Testis (tissue), 5 donors: Measurements from ENCODE around the gene GRAP. TPM values are rescaled to one million over a fixed set of nuclear protein-coding genes. Genes with fewer than 3 reads are reported as not detected.
"Not testable (repeated sequence)": the region's sequence is repeated elsewhere in the genome, so short reads cannot be mapped to it uniquely, and the experiment has no call there.

ENCODE experiments used
- DNase-seq: peaks from one replicate; pipeline ENCODE4 v3.0.0-alpha.2; 2019
- H3K27ac ChIP-seq, 2 donors: fragments of 200-600 bp; sonication (generic); one replicate each; pipeline ENCODE4 v1.5.1; 2019
- H3K27me3 ChIP-seq: fragments of 200-600 bp; sonication (generic); one replicate; pipeline ENCODE4 v1.5.1; 2019
- H3K36me3 ChIP-seq: fragments of 200-600 bp; sonication (generic); one replicate; pipeline ENCODE4 v1.5.1; 2017; ENCODE audit warnings: low read depth; ENCODE audit errors: missing control alignments
- H3K4me1 ChIP-seq: fragments of 200-600 bp; sonication (generic); one replicate; pipeline ENCODE4 v1.5.1; 2019
- H3K4me3 ChIP-seq, 2 donors: fragments of 200-600 bp; sonication (generic); one replicate each; pipeline ENCODE4 v1.5.1; 2017 to 2019
- H3K9me3 ChIP-seq: fragments of 200-600 bp; sonication (generic); one replicate; pipeline ENCODE4 v1.5.1; 2017
- WGBS, 2 donors: methylation state at CpG; one replicate each; pipeline ENCODE4 v1.1.5; 2018; 5-methylcytosine and 5-hydroxymethylcytosine counted together
- intact Hi-C: fragments of 100-400 bp; cut with DNase I; formaldehyde crosslinking; loops from one replicate; pipeline ENCODE4 v1.15.1; 2023; ENCODE audit warnings: low total_unique reads
- long read RNA-seq, 2 donors: transcript quantifications; one replicate each; lab custom pipeline, GENCODE V29; 2026
- polyA plus RNA-seq: library from polyadenylated mRNA; stranded (reverse); fragments of 350-450 nt; fragmentation: Illumina TruSeq; extraction: RNeasy Lipid Tissue Mini Kit (QIAGEN cat#74804); gene quantifications from one replicate; pipeline ENCODE4 v1.2.3, GENCODE V29; 2014; ENCODE audit warnings: low read depth, low replicate concordance; ENCODE audit not compliant: insufficient read depth
- total RNA-seq, 2 donors: library from RNA; depleted of rRNA; stranded (reverse); fragments of >200 nt; gene quantifications; one replicate each; pipeline ENCODE4 v1.2.3, GENCODE V29; 2016

Gene GRAP
- total RNA-seq (1 to 10 TPM; 5.3 to 7.2 TPM), polyA plus RNA-seq (13.2 TPM)
- long read RNA-seq, donor 1, partial matches to known transcripts = 0 of 3 reads
- long read RNA-seq, donor 1, other reads (novel, unspliced or antisense) = 0 of 3 reads
- long read RNA-seq, donor 2, partial matches to known transcripts = 0 of 1 reads
- long read RNA-seq, donor 2, other reads (novel, unspliced or antisense) = 0 of 1 reads

GRCh38 chr17:19046782-19047375 lies at the start of gene GRAP:
Gene GRAP, minus strand, starts transcription at chr17:19046957. Its CDS starts 31 bp downstream, at chr17:19046926.
- DNase-seq, intact Hi-C loops, H3K4me1 ChIP-seq, H3K27ac ChIP-seq, H3K9me3 ChIP-seq, H3K27me3 ChIP-seq, H3K36me3 ChIP-seq, H3K4me3 ChIP-seq: not testable (repeated sequence)
- whole genome bisulfite sequencing, 2 donors = no CpG with 5 or more reads among the region's 12 CpGs

- H3K4me1 ChIP-seq, H3K27ac ChIP-seq, H3K27me3 ChIP-seq, H3K4me3 ChIP-seq, H3K9me3 ChIP-seq, H3K36me3 ChIP-seq, intact Hi-C loops: not testable (repeated sequence)
- 93% methylated on average over 7 of the region's 15 CpGs; no CpG with 5 or more reads in 1 of the 2 donors for WGBS, 2 donors
- DNase-seq = peak; percentile 11
These were observed 47.1 kb upstream of the GRAP start for GRCh38 chr17:19093684-19094438.

GRCh38 chr17:19092737-19093683 lies 46.3 kb upstream of the GRAP start:
- H3K36me3 ChIP-seq, H3K27me3 ChIP-seq, intact Hi-C loops, H3K4me1 ChIP-seq, H3K9me3 ChIP-seq, H3K27ac ChIP-seq, H3K4me3 ChIP-seq: not testable (repeated sequence)
- DNase-seq = peak; percentile 25
- 70% methylated on average over 13 of the region's 15 CpGs; no CpG with 5 or more reads in 1 of the 2 donors for WGBS, 2 donors

DNA sequence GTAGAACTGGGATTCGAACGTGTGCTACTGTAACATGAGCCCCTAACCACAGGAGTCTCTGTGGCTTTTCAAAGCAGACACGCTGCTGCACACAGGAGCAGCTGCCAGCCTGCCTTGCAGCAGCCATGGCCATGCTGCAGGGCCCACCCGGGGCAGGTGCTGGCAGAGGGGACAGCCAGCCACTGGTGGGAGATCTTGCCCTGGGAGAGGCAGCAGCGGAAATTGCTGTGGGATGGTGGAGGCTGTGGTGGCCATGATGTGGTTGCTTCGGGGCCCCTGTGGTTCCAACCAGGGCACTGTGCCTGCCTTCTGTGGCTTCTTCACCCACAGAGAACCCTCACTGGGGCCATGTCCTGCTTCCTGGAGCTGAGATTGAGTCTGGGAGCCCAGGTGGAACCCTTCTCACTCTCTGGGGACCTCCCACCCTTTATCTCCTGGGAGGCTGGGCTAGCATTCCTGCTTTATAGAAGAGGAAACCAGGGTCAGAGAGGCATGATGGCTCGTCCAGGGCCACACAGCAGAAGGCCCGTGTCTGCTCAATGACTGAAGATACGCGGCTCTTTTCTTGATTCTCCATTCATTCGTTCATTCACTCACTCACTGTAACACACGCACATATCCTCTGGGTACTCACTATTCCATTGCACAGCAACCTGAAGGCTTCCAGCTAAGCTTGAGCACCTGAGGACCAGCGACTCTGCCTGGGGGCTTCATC lies 43.5 kb upstream of the GRAP start:
- H3K36me3 ChIP-seq, intact Hi-C loops, DNase-seq, H3K4me1 ChIP-seq, H3K4me3 ChIP-seq, H3K27ac ChIP-seq, H3K9me3 ChIP-seq, H3K27me3 ChIP-seq: not testable (repeated sequence)
- no CpG with 5 or more reads among the region's 13 CpGs for WGBS, 2 donors

DNA sequence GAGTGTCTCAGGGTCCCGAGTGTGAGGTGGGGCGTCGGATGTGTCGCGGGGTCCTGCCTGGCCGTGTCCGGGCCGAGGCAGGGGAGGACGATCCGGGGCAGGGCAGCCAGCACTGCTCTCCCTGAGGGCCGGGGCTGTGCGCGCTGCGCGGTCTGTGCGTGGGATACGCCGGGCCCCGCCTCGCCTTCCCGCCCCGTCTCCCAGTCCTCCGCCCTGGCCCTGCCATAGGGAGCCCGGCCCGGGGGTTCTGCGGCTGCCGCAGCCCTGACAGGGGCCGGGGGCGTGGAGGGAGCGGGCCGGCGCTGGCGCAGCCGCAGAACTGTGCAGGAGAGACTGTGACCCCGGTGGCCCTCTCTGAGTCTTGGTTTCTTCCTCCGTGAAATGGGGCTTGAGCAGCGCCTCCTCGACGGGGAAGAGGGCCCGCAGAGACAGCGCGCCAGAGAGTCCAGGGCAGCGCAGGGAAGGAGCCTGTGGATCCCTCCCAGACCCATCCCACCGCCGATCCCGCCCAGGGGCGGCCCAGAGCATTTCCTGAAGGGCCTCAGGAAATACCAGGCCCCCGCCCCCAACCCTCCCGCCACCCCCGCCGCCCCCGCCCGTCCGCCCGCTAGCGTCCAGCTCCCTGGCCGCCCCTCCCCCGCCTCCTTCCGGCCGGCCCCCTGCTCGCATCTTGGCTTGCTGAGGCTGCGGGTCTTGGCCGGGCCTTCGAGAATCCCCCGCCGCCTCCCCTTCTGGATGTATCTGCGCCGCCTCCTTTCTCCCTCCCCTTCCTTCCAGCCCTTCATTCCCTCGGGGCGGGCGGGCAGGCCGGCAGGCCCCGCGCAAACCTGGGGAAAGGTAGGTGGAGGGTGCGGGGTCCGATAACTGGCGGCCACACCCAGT lies 42.3 kb upstream of the GRAP start:
- DNase-seq = peak; percentile 16
- H3K27ac ChIP-seq, H3K36me3 ChIP-seq, H3K9me3 ChIP-seq, intact Hi-C loops, H3K4me1 ChIP-seq, H3K27me3 ChIP-seq: not testable (repeated sequence)
- 3% methylated on average over 12 of the region's 77 CpGs; no CpG with 5 or more reads in 1 of the 2 donors for WGBS, 2 donors
- peak overlapping the region in 1 of 2 donors; percentile 41 for H3K4me3 ChIP-seq

DNA sequence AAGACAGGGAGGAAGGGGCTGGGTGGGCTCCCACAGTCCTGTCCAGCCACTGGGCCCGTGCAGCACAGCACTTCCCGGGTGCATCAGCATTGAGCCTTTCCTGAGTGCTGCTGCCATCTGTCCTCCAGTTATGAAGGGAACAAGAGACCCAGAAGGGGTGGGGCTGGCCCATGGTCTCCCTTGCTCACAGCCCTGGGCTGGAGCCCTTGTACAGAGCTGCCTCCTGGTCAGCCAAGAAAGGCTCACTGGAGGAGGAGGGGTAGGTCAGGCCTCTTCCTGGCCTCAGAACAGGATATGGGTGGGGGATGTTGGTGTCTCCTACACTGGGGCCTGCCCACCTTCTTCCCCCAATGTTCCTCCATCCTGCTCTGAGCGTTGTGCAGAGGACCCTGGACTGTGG lies 30.6 kb upstream of the GRAP start:
- H3K9me3 ChIP-seq, H3K36me3 ChIP-seq, H3K27me3 ChIP-seq, H3K4me1 ChIP-seq, H3K4me3 ChIP-seq, H3K27ac ChIP-seq, DNase-seq, intact Hi-C loops: not testable (repeated sequence)
- WGBS, 2 donors = no CpG with 5 or more reads among the region's 3 CpGs

- H3K4me3 ChIP-seq, H3K4me1 ChIP-seq, H3K27me3 ChIP-seq, H3K36me3 ChIP-seq, H3K27ac ChIP-seq, H3K9me3 ChIP-seq, intact Hi-C loops: not testable (repeated sequence)
- WGBS, 2 donors = 36% methylated on average over 10 of the region's 31 CpGs; no CpG with 5 or more reads in 1 of the 2 donors
- DNase-seq = peak; percentile 67
These were observed 29.8 kb upstream of the GRAP start for GRCh38 chr17:19076398-19077192.

DNA sequence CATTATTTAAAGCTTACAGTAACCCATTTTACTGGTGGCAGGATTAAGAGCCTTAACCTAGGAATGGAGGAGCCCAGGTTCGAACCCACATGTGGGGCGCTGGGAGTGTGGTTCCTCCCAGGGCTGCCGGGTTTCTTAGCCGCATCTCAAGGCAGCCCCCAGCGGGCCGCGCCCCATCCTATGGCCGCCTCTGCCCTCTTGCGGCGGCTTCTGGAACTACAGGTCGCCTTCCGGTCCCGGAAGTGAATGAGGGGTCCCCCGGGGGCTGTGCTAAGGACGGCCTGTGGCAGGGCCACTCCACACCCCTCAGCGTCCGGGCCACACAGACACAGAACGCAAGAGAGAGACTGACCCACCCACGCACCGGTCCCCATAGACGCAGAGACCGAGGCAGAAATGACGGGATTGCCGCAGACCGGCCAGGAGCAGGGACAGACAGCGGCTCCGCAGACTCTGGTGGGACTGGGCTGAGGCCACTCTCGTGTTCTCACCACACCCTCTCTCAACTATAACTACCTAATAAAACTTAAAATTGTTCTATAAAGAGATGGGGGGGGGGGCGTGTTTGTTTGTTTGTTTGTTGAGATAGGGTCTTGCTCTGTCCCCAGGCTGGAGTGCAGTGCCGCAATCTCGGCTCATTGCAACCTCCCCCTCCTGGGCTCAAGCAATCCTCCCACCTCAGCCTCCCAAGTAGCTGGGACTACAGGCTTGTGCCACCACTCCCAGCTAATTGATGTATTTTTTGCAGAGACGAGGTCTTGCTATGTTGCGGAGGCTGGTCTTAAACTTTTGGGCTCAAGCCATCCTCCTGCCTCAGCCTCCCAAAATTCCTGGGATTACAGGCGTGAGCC lies 23.8 kb upstream of the GRAP start:
- H3K9me3 ChIP-seq, H3K4me1 ChIP-seq, H3K27ac ChIP-seq, H3K36me3 ChIP-seq, intact Hi-C loops, DNase-seq, H3K4me3 ChIP-seq, H3K27me3 ChIP-seq: not testable (repeated sequence)
- no CpG with 5 or more reads among the region's 34 CpGs for WGBS, 2 donors

GRCh38 chr17:19064378-19064777 lies 17.6 kb upstream of the GRAP start:
- not testable (repeated sequence) for H3K27ac ChIP-seq, H3K36me3 ChIP-seq, H3K4me3 ChIP-seq

More at GRCh38 chr17:19064378-19064777, 17.6 kb upstream of the GRAP start:
- H3K4me1 ChIP-seq, intact Hi-C loops, H3K27me3 ChIP-seq, DNase-seq, H3K9me3 ChIP-seq: not testable (repeated sequence)
- no CpG with 5 or more reads among the region's 17 CpGs for WGBS, 2 donors
